Thyroid gland (tissue), 4 donors: Measurements from ENCODE around the gene EBF3. TPM values are rescaled to one million over a fixed set of nuclear protein-coding genes. Genes with fewer than 3 reads are reported as not detected.
A peak's percentile ranks its signal among the peaks of the same experiment; 100 is the strongest.

ENCODE experiments used
- DNase-seq, 2 donors: peaks; one replicate each; pipeline ENCODE4 v3.0.0-alpha.2; 2019
- H3K27ac ChIP-seq, 3 donors: fragments of 200-600 bp; sonication (generic); 1 replicate in 2 of 3; 2 replicates in 1 of 3; pipeline ENCODE4 v1.5.1; 2016 to 2019; ENCODE audit warnings: mild to moderate bottlenecking in 1 of 3, moderate library complexity in 1 of 3
- H3K27me3 ChIP-seq: fragments of 200-600 bp; sonication (generic); one replicate; pipeline ENCODE4 v1.5.1; 2019
- H3K36me3 ChIP-seq, 2 donors: fragments of 200-600 bp; sonication (generic); one replicate each; pipeline ENCODE4 v1.5.1; 2016 to 2019
- H3K4me1 ChIP-seq, 2 donors: fragments of 200-600 bp; sonication (generic); one replicate each; pipeline ENCODE4 v1.5.1; 2017 to 2019
- H3K4me3 ChIP-seq, 3 donors: fragments of 200-600 bp; sonication (generic); replicated peaks in 1 of 3; 1 replicate in 2 of 3; 2 replicates in 1 of 3; pipeline ENCODE4 v1.5.1; 2016; ENCODE audit warnings: mild to moderate bottlenecking in 1 of 3
- H3K9me3 ChIP-seq: fragments of 200-600 bp; sonication (generic); one replicate; pipeline ENCODE4 v1.5.1; 2017
- POLR2A ChIP-seq, 2 donors: fragments of 450-650 bp; IDR thresholded peaks; one replicate each; pipeline ENCODE4 v1.6.1; 2017; ENCODE audit warnings: antibody characterized with exemption in 2 of 2, mild to moderate bottlenecking in 2 of 2, moderate library complexity in 1 of 2
- whole genome bisulfite sequencing, 2 donors: methylation state at CpG; one replicate each; pipeline ENCODE4 v1.1.5; 2017; 5-methylcytosine and 5-hydroxymethylcytosine counted together
- intact Hi-C: fragments of 100-400 bp; cut with DNase I; formaldehyde crosslinking; loops from one replicate; pipeline ENCODE4 v1.15.1; 2023
- total RNA-seq, 4 donors: library from RNA; depleted of rRNA; stranded (reverse); fragments of >200 nt; gene quantifications; one replicate each; pipeline ENCODE4 v1.2.3, GENCODE V29; 2016
- TF ChIP-seq, protein P1 (sequence below), 6 experiments: fragments of 200-600 bp in 3 of 6; fragments of 450-650 bp in 3 of 6; sonication (generic) in 3 of 6; IDR thresholded peaks; one replicate each; pipeline ENCODE4 v1.5.1; 2016 to 2019; ENCODE audit warnings: antibody characterized with exemption in 6 of 6, mild to moderate bottlenecking in 2 of 6, inconsistent platforms in 1 of 6, moderate library complexity in 1 of 6

EBF3 gene
- total RNA-seq, 4 donors from 2014 or later = 6.8 to 12.5 (median 8.8) TPM

GRCh38 chr10:129888784-129889616 is 75.1 kb downstream of the EBF3 start:
- Histone ChIP-seq H3K27me3 (no peaks in the 10 kb centered on the region), H3K27ac (no peak overlapping the region), H3K36me3 (no peaks in the 10 kb centered on the region), H3K9me3 (no peaks in the 10 kb centered on the region), H3K4me3 (no peak overlapping the region), H3K4me1 (no peaks in the 10 kb centered on the region)
- WGBS, 2 donors = 39 to 57% methylated on average over 11 to 16 of the region's 22 CpGs
- TF ChIP-seq, protein P1, sequence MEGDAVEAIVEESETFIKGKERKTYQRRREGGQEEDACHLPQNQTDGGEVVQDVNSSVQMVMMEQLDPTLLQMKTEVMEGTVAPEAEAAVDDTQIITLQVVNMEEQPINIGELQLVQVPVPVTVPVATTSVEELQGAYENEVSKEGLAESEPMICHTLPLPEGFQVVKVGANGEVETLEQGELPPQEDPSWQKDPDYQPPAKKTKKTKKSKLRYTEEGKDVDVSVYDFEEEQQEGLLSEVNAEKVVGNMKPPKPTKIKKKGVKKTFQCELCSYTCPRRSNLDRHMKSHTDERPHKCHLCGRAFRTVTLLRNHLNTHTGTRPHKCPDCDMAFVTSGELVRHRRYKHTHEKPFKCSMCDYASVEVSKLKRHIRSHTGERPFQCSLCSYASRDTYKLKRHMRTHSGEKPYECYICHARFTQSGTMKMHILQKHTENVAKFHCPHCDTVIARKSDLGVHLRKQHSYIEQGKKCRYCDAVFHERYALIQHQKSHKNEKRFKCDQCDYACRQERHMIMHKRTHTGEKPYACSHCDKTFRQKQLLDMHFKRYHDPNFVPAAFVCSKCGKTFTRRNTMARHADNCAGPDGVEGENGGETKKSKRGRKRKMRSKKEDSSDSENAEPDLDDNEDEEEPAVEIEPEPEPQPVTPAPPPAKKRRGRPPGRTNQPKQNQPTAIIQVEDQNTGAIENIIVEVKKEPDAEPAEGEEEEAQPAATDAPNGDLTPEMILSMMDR (IDR thresholded peaks at IDR 0.05) = peak in 5 of 6 experiments; percentile 19 to 75 (median 33)
- TF ChIP-seq POLR2A (IDR thresholded peaks at IDR 0.05) = no peak
- peak; percentile 38 to 46 for DNase-seq
- intact Hi-C loops = no loop called here

DNA sequence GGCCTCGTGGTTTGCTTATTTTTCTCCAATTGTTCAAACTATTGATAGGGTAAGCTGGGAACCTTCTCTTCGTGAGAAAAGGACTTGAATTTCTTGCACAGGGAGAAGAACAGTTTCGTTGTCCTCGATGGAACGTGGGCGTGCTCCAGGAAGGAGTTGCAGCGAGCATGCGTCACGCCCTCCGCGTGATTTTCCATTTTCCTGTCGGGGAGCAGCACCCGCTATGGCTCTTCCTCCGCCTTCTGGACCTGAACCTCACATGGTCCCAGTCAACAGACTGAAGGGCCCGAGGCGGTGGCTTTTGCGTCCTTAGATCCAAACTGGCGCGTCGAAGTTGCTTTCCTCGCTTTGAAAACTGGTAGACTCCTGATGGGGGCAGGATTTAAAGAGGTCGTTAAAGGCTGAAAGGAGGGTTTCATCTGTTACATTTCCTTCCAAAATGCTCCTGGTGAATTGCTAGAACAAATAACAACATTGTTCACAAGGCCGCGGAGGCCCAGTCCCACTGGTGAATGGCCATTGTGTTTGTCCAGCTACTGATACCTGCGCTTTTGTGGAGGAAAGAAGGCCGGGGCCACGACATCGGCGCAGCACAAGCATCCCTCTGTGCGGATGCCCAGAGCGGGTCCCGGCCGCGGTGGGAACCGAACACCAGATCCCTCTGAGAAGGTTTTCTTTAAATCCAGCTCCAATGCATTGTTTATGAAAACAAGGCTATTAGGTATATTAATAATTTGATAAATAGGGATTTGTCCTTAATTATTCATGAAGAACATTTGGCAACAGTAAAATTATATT is 75.9 kb downstream of the EBF3 start:
- WGBS, 2 donors = 92 to 94% methylated on average over 35 of the region's 35 CpGs
- intact Hi-C loops = no loop called here
- Histone ChIP-seq H3K36me3 (no peaks in the 10 kb centered on the region), H3K4me1 (no peaks in the 10 kb centered on the region), H3K9me3 (no peaks in the 10 kb centered on the region), H3K27me3 (no peaks in the 10 kb centered on the region), H3K4me3 (no peak overlapping the region), H3K27ac (no peak overlapping the region)
- DNase-seq = no peak
- no peak for TF ChIP-seq POLR2A (IDR thresholded peaks at IDR 0.05)
- TF ChIP-seq, protein P1 (IDR thresholded peaks at IDR 0.05) = no peak

- Histone ChIP-seq H3K9me3 (no peaks in the 10 kb centered on the region), H3K4me1 (no peaks in the 10 kb centered on the region), H3K27me3 (no peaks in the 10 kb centered on the region), H3K4me3 (no peak overlapping the region), H3K27ac (no peak overlapping the region), H3K36me3 (no peaks in the 10 kb centered on the region)
- no peak for TF ChIP-seq POLR2A (IDR thresholded peaks at IDR 0.05)
- TF ChIP-seq, protein P1 (IDR thresholded peaks at IDR 0.05) = no peak
- intact Hi-C loops = no loop called here
- no peak for DNase-seq
- 92% methylated on average over 13 of the region's 13 CpGs for WGBS, 2 donors
Observed at GRCh38 chr10:129887381-129887905, 76.6 kb downstream of the EBF3 start.

GRCh38 chr10:129886263-129886662 is 77.8 kb downstream of the EBF3 start:
- Histone ChIP-seq H3K27me3 (no peaks in the 10 kb centered on the region), H3K4me1 (no peaks in the 10 kb centered on the region), H3K27ac (no peak overlapping the region), H3K9me3 (no peaks in the 10 kb centered on the region), H3K36me3 (no peaks in the 10 kb centered on the region), H3K4me3 (no peak overlapping the region)
- 75 to 82% methylated on average over 9 of the region's 9 CpGs for WGBS, 2 donors
- TF ChIP-seq POLR2A (IDR thresholded peaks at IDR 0.05) = no peak
- TF ChIP-seq, protein P1 (IDR thresholded peaks at IDR 0.05) = no peak
- intact Hi-C loops = no loop called here
- no peak for DNase-seq
